HEK293 (cell line): Measurements from ENCODE around the gene CPN2.

ENCODE experiments used
- BCL11A ChIP-seq: fragments of 450-650 bp; formaldehyde crosslinking; IDR thresholded peaks from 2 replicates; pipeline ENCODE4 v1.5.1; 2016; ENCODE audit warnings: low read depth, missing biosample characterization, missing genetic modification characterization
- GLI4 ChIP-seq: fragments of 450-650 bp; formaldehyde crosslinking; IDR thresholded peaks from 2 replicates; pipeline ENCODE4 v1.5.1; 2016; ENCODE audit warnings: missing biosample characterization, missing genetic modification characterization
- OVOL3 ChIP-seq: fragments of 450-650 bp; formaldehyde crosslinking; IDR thresholded peaks from 2 replicates; pipeline ENCODE4 v1.5.1; 2016; ENCODE audit warnings: missing biosample characterization, missing genetic modification characterization
- PATZ1 ChIP-seq: fragments of 450-650 bp; formaldehyde crosslinking; IDR thresholded peaks from 2 replicates; pipeline ENCODE4 v1.5.1; 2016; ENCODE audit warnings: missing biosample characterization, missing genetic modification characterization
- PRDM1 ChIP-seq: fragments of 450-650 bp; formaldehyde crosslinking; IDR thresholded peaks from 2 replicates; pipeline ENCODE4; 2016; ENCODE audit warnings: missing biosample characterization, missing genetic modification characterization
- PRDM2 ChIP-seq: fragments of 450-650 bp; formaldehyde crosslinking; IDR thresholded peaks from 2 replicates; pipeline ENCODE4 v1.5.1; 2016; ENCODE audit warnings: missing biosample characterization, missing genetic modification characterization, borderline replicate concordance
- SCRT2 ChIP-seq: fragments of 450-650 bp; formaldehyde crosslinking; IDR thresholded peaks from 2 replicates; pipeline ENCODE4 v1.5.1; 2016; ENCODE audit warnings: missing biosample characterization, missing genetic modification characterization
- YY1 ChIP-seq: fragments of 450-650 bp; formaldehyde crosslinking; IDR thresholded peaks from 2 replicates; pipeline ENCODE4 v1.5.1; 2018; ENCODE audit warnings: missing biosample characterization, missing genetic modification characterization
- ZBTB26 ChIP-seq: fragments of 450-650 bp; formaldehyde crosslinking; optimal IDR thresholded peaks from 2 replicates; pipeline ENCODE3; 2016; ENCODE audit warnings: missing biosample characterization, mild to moderate bottlenecking, missing genetic modification characterization
- ZBTB48 ChIP-seq: fragments of 450-650 bp; formaldehyde crosslinking; IDR thresholded peaks from 2 replicates; pipeline ENCODE4 v1.5.1; 2016; ENCODE audit warnings: missing biosample characterization, missing genetic modification characterization
- ZBTB7A ChIP-seq: fragments of 450-650 bp; formaldehyde crosslinking; IDR thresholded peaks from 2 replicates; pipeline ENCODE4 v1.5.1; 2016; ENCODE audit warnings: low read depth, missing biosample characterization, missing genetic modification characterization
- ZFP69B ChIP-seq: fragments of 450-650 bp; formaldehyde crosslinking; IDR thresholded peaks from 2 replicates; pipeline ENCODE4 v1.5.1; 2016; ENCODE audit warnings: missing biosample characterization, missing genetic modification characterization
- ZIC2 ChIP-seq: fragments of 450-650 bp; formaldehyde crosslinking; IDR thresholded peaks from 2 replicates; pipeline ENCODE4 v1.5.1; 2016; ENCODE audit warnings: missing biosample characterization, missing genetic modification characterization
- ZNF112 ChIP-seq: fragments of 450-650 bp; formaldehyde crosslinking; IDR thresholded peaks from 2 replicates; pipeline ENCODE4 v1.5.0; 2017; ENCODE audit warnings: missing biosample characterization, missing genetic modification characterization
- ZNF138 ChIP-seq: fragments of 450-650 bp; formaldehyde crosslinking; IDR thresholded peaks from 2 replicates; pipeline ENCODE4 v1.5.1; 2016; ENCODE audit warnings: missing biosample characterization, missing genetic modification characterization, borderline replicate concordance
- ZNF16 ChIP-seq: fragments of 450-650 bp; formaldehyde crosslinking; IDR thresholded peaks from 2 replicates; pipeline ENCODE4 v1.5.1; 2016; ENCODE audit warnings: low read depth, missing biosample characterization, missing genetic modification characterization
- ZNF221 ChIP-seq: fragments of 450-650 bp; formaldehyde crosslinking; IDR thresholded peaks from 2 replicates; pipeline ENCODE4 v1.5.1; 2017; ENCODE audit warnings: missing biosample characterization, missing genetic modification characterization, borderline replicate concordance
- ZNF239 ChIP-seq: fragments of 450-650 bp; formaldehyde crosslinking; IDR thresholded peaks from 2 replicates; pipeline ENCODE4 v1.5.1; 2016; ENCODE audit warnings: missing biosample characterization, missing genetic modification characterization
- ZNF266 ChIP-seq: fragments of 450-650 bp; formaldehyde crosslinking; IDR thresholded peaks from 2 replicates; pipeline ENCODE4 v1.5.1; 2016; ENCODE audit warnings: missing biosample characterization, missing genetic modification characterization, low read depth
- ZNF394 ChIP-seq: fragments of 450-650 bp; formaldehyde crosslinking; IDR thresholded peaks from 2 replicates; pipeline ENCODE4 v1.5.1; 2016; ENCODE audit warnings: missing biosample characterization, missing genetic modification characterization, mild to moderate bottlenecking, moderate library complexity, borderline replicate concordance
- ZNF548 ChIP-seq: fragments of 450-650 bp; formaldehyde crosslinking; IDR thresholded peaks from 2 replicates; pipeline ENCODE4 v1.5.1; 2016; ENCODE audit warnings: missing biosample characterization, missing genetic modification characterization
- ZNF585B ChIP-seq: fragments of 450-650 bp; formaldehyde crosslinking; IDR thresholded peaks from 2 replicates; pipeline ENCODE4 v1.5.1; 2016; ENCODE audit warnings: missing biosample characterization, missing genetic modification characterization
- ZNF610 ChIP-seq: fragments of 450-650 bp; formaldehyde crosslinking; IDR thresholded peaks from 2 replicates; pipeline ENCODE4 v1.5.1; 2016; ENCODE audit warnings: missing biosample characterization, missing genetic modification characterization, borderline replicate concordance
- ZNF624 ChIP-seq: fragments of 450-650 bp; formaldehyde crosslinking; IDR thresholded peaks from 2 replicates; pipeline ENCODE4 v1.5.1; 2017; ENCODE audit warnings: missing biosample characterization, missing genetic modification characterization
- ZNF670 ChIP-seq: fragments of 450-650 bp; formaldehyde crosslinking; IDR thresholded peaks from 2 replicates; pipeline ENCODE4 v1.5.1; 2016; ENCODE audit warnings: missing biosample characterization, missing genetic modification characterization, low read depth
- ZNF747 ChIP-seq: fragments of 450-650 bp; formaldehyde crosslinking; IDR thresholded peaks from 2 replicates; pipeline ENCODE4 v1.5.1; 2016; ENCODE audit warnings: missing biosample characterization, missing genetic modification characterization
- ZNF76 ChIP-seq: fragments of 450-650 bp; formaldehyde crosslinking; IDR thresholded peaks from 2 replicates; pipeline ENCODE4; 2016; ENCODE audit warnings: low read depth, missing biosample characterization, missing genetic modification characterization, borderline replicate concordance
- ZNF776 ChIP-seq: fragments of 450-650 bp; formaldehyde crosslinking; IDR thresholded peaks from 2 replicates; pipeline ENCODE4 v1.5.0; 2017; ENCODE audit warnings: missing biosample characterization, missing genetic modification characterization, borderline replicate concordance
- ZNF777 ChIP-seq: fragments of 450-650 bp; formaldehyde crosslinking; IDR thresholded peaks from 2 replicates; pipeline ENCODE4 v1.5.1; 2017; ENCODE audit warnings: missing biosample characterization, missing genetic modification characterization, borderline replicate concordance
- ZNF792 ChIP-seq: fragments of 450-650 bp; formaldehyde crosslinking; IDR thresholded peaks from 2 replicates; pipeline ENCODE4 v1.5.1; 2016; ENCODE audit warnings: missing biosample characterization, missing genetic modification characterization
- ZNF843 ChIP-seq: fragments of 450-650 bp; formaldehyde crosslinking; IDR thresholded peaks from 2 replicates; pipeline ENCODE4 v1.5.1; 2016; ENCODE audit warnings: missing biosample characterization, missing genetic modification characterization

The CPN2 gene

GRCh38 chr3:194333212-194333980 lies 17.7 kb downstream of the CPN2 start (continued):
- TF ChIP-seq ZNF670 (tag by site-specific recombination) (no peak), SCRT2 (no peak), PATZ1 (tag by site-specific recombination) (peak; percentile 78), ZNF394 (tag by site-specific recombination) (no peak; the same call in 1 of the 2 replicates), ZNF777 (tag by site-specific recombination) (peak; percentile 51; the same call in 1 of the 2 replicates), ZIC2 (peak; percentile 72), PRDM1 (no peak), ZBTB48 (tag by site-specific recombination) (0 out of 2 replicates have a peak, but pooled peaks have one; percentile 46), ZNF624 (tag by site-specific recombination) (no peak), ZNF112 (tag by site-specific recombination) (no peak), ZNF266 (tag by site-specific recombination) (no peak), ZNF776 (tag by site-specific recombination) (no peak), ZNF792 (no peak), ZNF843 (tag by site-specific recombination) (no peak), ZNF16 (tag by site-specific recombination) (no peak), ZNF548 (tag by site-specific recombination) (no peak), YY1 (tag by site-specific recombination) (no peak), ZNF239 (tag by site-specific recombination) (no peak), ZFP69B (tag by site-specific recombination) (peak; percentile 78; the same call in 1 of the 2 replicates), ZNF747 (no peak), PRDM2 (tag by site-specific recombination) (no peak; the same call in 1 of the 2 replicates), BCL11A (tag by site-specific recombination) (no peak), ZNF585B (tag by site-specific recombination) (no peak), ZBTB7A (tag by site-specific recombination) (peak; percentile 48; the same call in 1 of the 2 replicates), GLI4 (tag by site-specific recombination) (no peak), ZNF221 (tag by site-specific recombination) (no peak), ZBTB26 (tag by site-specific recombination) (peak; percentile 93), ZNF610 (no peak), OVOL3 (no peak), ZNF138 (tag by site-specific recombination) (no peak), ZNF76 (tag by site-specific recombination) (peak; percentile 78)
